Body of pancreas (tissue), 4 donors: ENCODE results near the gene LRRC8C. TPM values are rescaled to one million over a fixed set of nuclear protein-coding genes. Genes with fewer than 3 reads are reported as not detected.

Experiments
- ATAC-seq: fragments of 150-250 bp; one replicate; pipeline ENCODE4 v1.9.1; 2016
- DNase-seq, 4 donors: peaks; one replicate each; pipeline ENCODE4 v3.0.0-alpha.2; 2019
- H3K27ac ChIP-seq, 4 donors: fragments of 200-600 bp; sonication (generic); 1 replicate in 3 of 4; 2 replicates in 1 of 4; pipeline versions ENCODE4 v1.5.1 to v1.6.1; 2016 to 2019; ENCODE audit warnings: mild to moderate bottlenecking in 1 of 4, mixed read lengths in 1 of 4, moderate library complexity in 1 of 4
- H3K27me3 ChIP-seq, 2 donors: fragments of 200-600 bp; sonication (generic); one replicate each; pipeline ENCODE4 v1.6.0; 2016; ENCODE audit warnings: mild to moderate bottlenecking in 1 of 2
- H3K36me3 ChIP-seq, 2 donors: fragments of 200-600 bp; sonication (generic); replicated peaks in 1 of 2; 2 replicates each; pipeline ENCODE4 v1.5.1; 2016; ENCODE audit warnings: low read depth in 2 of 2; ENCODE audit not compliant: insufficient read depth in 1 of 2
- H3K4me1 ChIP-seq: fragments of 200-600 bp; sonication (generic); one replicate; pipeline ENCODE4 v1.6.0; 2016
- H3K4me3 ChIP-seq, 2 donors: fragments of 200-600 bp; sonication (generic); 1 replicate in 1 of 2; 2 replicates in 1 of 2; pipeline ENCODE4 v1.5.1; 2016 to 2019
- H3K9me3 ChIP-seq, 3 donors: fragments of 200-600 bp; sonication (generic); 1 replicate in 2 of 3; 2 replicates in 1 of 3; pipeline ENCODE4 v1.5.1; 2016
- CTCF ChIP-seq, 7 experiments: fragments of 450-650 bp in 4 of 7; fragments of 200-600 bp in 3 of 7; sonication (generic) in 3 of 7; IDR thresholded peaks; one replicate each; pipeline ENCODE4 v1.5.1; 2016 to 2019; ENCODE audit warnings: antibody characterized with exemption in 7 of 7
- POLR2A ChIP-seq, 3 donors: fragments of 450-650 bp; IDR thresholded peaks; one replicate each; pipeline ENCODE4 v1.6.1; 2016; ENCODE audit warnings: antibody characterized with exemption in 3 of 3, mild to moderate bottlenecking in 2 of 3
- WGBS, 2 donors: methylation state at CpG; one replicate each; pipeline ENCODE4 v1.1.5; 2017; 5-methylcytosine and 5-hydroxymethylcytosine counted together
- intact Hi-C: fragments of 100-400 bp; cut with DNase I; formaldehyde crosslinking; loops from one replicate; pipeline ENCODE4 v1.15.1; 2023
- total RNA-seq, 2 donors: library from RNA; depleted of rRNA; stranded (reverse); fragments of >200 nt; gene quantifications; one replicate each; pipeline ENCODE4 v1.1.0, GENCODE V29; 2016

LRRC8C gene
- total RNA-seq, 2 donors from 2014 or later: 3.4 to 4.6 TPM

DNA sequence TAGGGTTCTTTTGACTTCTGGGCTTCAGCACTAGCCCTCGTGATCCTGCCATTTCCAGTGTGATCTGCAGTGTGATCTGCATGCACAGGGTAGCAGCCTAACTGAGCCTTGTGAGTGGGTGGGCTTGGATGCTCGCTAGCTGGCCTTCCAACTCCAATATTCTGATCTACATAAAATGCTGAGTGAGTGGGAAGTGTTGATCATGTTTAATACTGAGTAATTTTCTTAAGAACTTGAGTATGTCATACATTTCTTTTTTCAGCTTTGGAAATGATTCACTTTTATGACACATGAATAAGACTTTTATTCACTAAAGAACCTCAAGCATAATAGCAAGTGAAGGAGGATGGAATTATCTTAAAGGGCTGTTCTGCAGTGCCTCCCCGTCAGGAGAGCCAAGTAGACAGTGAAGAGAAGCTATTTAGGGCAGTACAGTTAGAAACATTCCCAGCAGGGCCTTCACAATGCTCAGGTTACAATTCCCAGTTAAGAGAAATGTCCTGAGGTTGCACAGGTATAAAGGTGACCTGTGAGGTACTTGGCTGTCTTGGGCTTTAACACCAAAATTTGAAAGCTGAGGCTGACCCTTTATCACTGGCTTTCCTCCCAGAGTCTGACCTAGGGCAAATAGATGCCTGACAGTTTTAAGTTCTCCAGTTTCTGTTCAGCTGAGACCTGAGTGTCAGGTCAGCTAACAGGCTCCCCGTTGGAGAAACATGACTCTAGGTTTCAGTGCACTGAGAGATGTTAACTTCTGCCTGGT lies 29.1 kb upstream of the LRRC8C start:
- Histone ChIP-seq H3K9me3 (no peaks in the 10 kb centered on the region), H3K27me3 (no peaks in the 10 kb centered on the region), H3K4me1 (no peaks in the 10 kb centered on the region), H3K4me3 (no peak overlapping the region), H3K36me3 (no peaks in the 10 kb centered on the region), H3K27ac (no peak overlapping the region)
- DNase-seq (no peak), ATAC-seq (no peak)
- intact Hi-C loops: no loop called here
- no peak for TF ChIP-seq CTCF (IDR thresholded peaks at IDR 0.05)
- TF ChIP-seq POLR2A (IDR thresholded peaks at IDR 0.05): no peak
- 61 to 73% methylated on average over 3 to 4 of the region's 4 CpGs for WGBS, 2 donors

DNA sequence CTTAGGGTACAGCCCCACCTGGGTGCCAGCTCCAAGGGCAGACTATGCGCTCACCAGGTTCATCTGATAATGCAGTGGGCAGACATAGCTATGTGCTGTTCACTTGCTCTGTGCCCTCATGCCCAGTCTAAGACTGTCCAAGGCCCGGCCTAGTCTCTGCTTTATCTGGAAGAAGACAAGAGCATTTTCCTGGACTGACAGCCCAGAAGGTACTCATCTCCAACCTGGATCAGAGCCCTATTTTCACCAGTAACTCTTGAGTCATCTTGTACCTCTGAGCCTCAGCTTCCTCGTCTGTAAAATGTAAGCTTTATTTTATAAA lies 28.5 kb upstream of the LRRC8C start:
- Histone ChIP-seq H3K4me1 (no peaks in the 10 kb centered on the region), H3K36me3 (no peaks in the 10 kb centered on the region), H3K27ac (no peak overlapping the region), H3K4me3 (no peak overlapping the region), H3K27me3 (no peaks in the 10 kb centered on the region), H3K9me3 (no peaks in the 10 kb centered on the region)
- WGBS, 2 donors: 68 to 86% methylated on average over 2 to 3 of the region's 3 CpGs
- DNase-seq (no peak), ATAC-seq (no peak)
- intact Hi-C loops: no loop called here
- TF ChIP-seq CTCF (IDR thresholded peaks at IDR 0.05) (no peak), POLR2A (IDR thresholded peaks at IDR 0.05) (no peak)

DNA sequence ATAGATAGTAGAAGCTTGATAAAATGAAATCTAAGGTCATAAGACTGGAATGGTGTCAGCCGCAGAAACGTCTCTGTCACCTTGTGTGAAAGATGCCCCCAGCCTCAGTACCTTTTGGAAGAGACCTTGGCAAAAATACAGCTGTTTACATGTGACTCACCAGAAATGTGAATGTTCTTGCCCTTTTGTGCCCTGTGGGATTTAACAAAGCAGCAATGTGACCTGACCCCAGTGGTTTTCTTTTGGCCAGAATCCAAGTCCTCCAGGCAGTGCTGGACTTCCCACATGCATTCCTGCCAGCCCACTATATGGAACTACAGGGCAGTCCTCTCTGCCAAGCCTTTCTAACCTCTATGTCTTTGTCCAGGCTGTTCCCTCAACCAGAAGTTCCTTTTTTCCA lies 27.2 kb upstream of the LRRC8C start:
- no peaks in the 10 kb centered on the region for H3K9me3 ChIP-seq
- no peaks in the 10 kb centered on the region for H3K4me1 ChIP-seq
- H3K27ac ChIP-seq: no peak overlapping the region
- DNase-seq (no peak), ATAC-seq (no peak)
- WGBS, 2 donors: 68 to 75% methylated on average over 2 of the region's 2 CpGs
- no peaks in the 10 kb centered on the region for H3K36me3 ChIP-seq
- H3K4me3 ChIP-seq: no peak overlapping the region
- intact Hi-C loops: no loop called here
- TF ChIP-seq CTCF (IDR thresholded peaks at IDR 0.05) (no peak), POLR2A (IDR thresholded peaks at IDR 0.05) (no peak)
- H3K27me3 ChIP-seq: no peaks in the 10 kb centered on the region

- Histone ChIP-seq H3K4me1 (no peaks in the 10 kb centered on the region), H3K27ac (no peak overlapping the region), H3K9me3 (no peaks in the 10 kb centered on the region), H3K27me3 (no peaks in the 10 kb centered on the region), H3K36me3 (no peaks in the 10 kb centered on the region), H3K4me3 (no peak overlapping the region)
- ATAC-seq (no peak), DNase-seq (no peak)
- TF ChIP-seq CTCF (IDR thresholded peaks at IDR 0.05) (no peak), POLR2A (IDR thresholded peaks at IDR 0.05) (no peak)
- WGBS, 2 donors: 88 to 94% methylated on average over 3 of the region's 3 CpGs
- intact Hi-C loops: no loop called here
Measured at GRCh38 chr1:89606227-89606980, 26.5 kb upstream of the LRRC8C start.
